Vagina (tissue), 2 donors: ENCODE results near the gene SYT11. TPM values are rescaled to one million over a fixed set of nuclear protein-coding genes. Genes with fewer than 3 reads are reported as not detected.

Source experiments
- DNase-seq, 2 donors: peaks; one replicate each; pipeline ENCODE4 v3.0.0-alpha.2; 2017; ENCODE audit errors: extremely low spot score in 2 of 2
- H3K27ac ChIP-seq: fragments of 200-600 bp; sonication (generic); one replicate; pipeline ENCODE4 v1.5.1; 2019
- H3K27me3 ChIP-seq: fragments of 200-600 bp; sonication (generic); one replicate; pipeline ENCODE4 v1.5.1; 2019
- H3K36me3 ChIP-seq, 2 donors: fragments of 200-600 bp; sonication (generic); one replicate each; pipeline ENCODE4 v1.5.1; 2017 to 2019
- H3K4me1 ChIP-seq: fragments of 200-600 bp; sonication (generic); one replicate; pipeline ENCODE4 v1.5.1; 2019
- H3K4me3 ChIP-seq, 2 donors: fragments of 200-600 bp; sonication (generic); 1 replicate in 1 of 2; 2 replicates in 1 of 2; pipeline ENCODE4 v1.5.1; 2016 to 2019
- H3K9me3 ChIP-seq: fragments of 200-600 bp; sonication (generic); one replicate; pipeline ENCODE4 v1.5.1; 2019
- POLR2A ChIP-seq, 2 donors: fragments of 450-650 bp; IDR thresholded peaks; one replicate each; pipeline ENCODE4 v1.6.1; 2017; ENCODE audit warnings: antibody characterized with exemption in 2 of 2, mild to moderate bottlenecking in 2 of 2, moderate library complexity in 2 of 2
- POLR2AphosphoS5 ChIP-seq, 2 donors: sonication (generic); formaldehyde crosslinking; IDR thresholded peaks; one replicate each; pipeline ENCODE4 v1.9.0; 2017; ENCODE audit warnings: antibody characterized with exemption in 2 of 2, mild to moderate bottlenecking in 2 of 2, low read depth in 1 of 2; ENCODE audit not compliant: insufficient read depth in 1 of 2
- intact Hi-C: fragments of 100-400 bp; cut with DNase I; formaldehyde crosslinking; loops from one replicate; pipeline ENCODE4 v1.15.1; 2023
- total RNA-seq: library from RNA; depleted of rRNA; stranded (reverse); fragments of >200 nt; gene quantifications from one replicate; pipeline ENCODE4 v1.2.3, GENCODE V29; 2016
- TF ChIP-seq, protein P1 (sequence below), 3 experiments: fragments of 450-650 bp in 2 of 3; fragments of 200-600 bp in 1 of 3; sonication (generic) in 1 of 3; IDR thresholded peaks; one replicate each; pipeline ENCODE4 v1.5.1; 2017 to 2019; ENCODE audit warnings: antibody characterized with exemption in 3 of 3, mild to moderate bottlenecking in 2 of 3, moderate library complexity in 2 of 3

The SYT11 gene
- total RNA-seq, 1 donor from 2014 or later, result 20.9 TPM

DNA sequence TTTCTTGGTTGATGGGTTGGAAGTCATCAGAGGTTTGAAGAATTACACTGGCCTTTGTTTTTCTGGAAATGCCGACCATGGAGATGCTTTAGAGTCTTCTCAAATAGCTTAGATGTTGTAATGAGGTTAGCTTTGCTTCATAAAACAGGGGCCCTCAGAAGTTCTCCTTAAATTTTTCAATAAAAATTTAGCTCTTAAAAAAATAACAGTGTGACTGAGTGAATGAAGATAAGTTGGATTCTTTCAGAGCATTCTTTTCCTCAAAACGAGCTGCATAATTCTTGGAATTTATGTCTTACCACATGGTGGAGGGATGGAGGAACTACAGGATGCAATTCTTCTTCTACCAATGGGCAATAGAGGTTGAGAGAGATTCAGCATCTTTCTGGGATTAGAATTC is 23.4 kb downstream of the SYT11 start:
- intact Hi-C loops, result no loop called here
- no peak for DNase-seq
- Histone ChIP-seq H3K9me3 (no peaks in the 10 kb centered on the region), H3K36me3 (peaks cover 0 to 12% of the 10 kb centered on the region in 2 donors), H3K27me3 (no peaks in the 10 kb centered on the region), H3K4me1 (no peaks in the 10 kb centered on the region), H3K27ac (no peak overlapping the region), H3K4me3 (no peak overlapping the region)
- TF ChIP-seq POLR2AphosphoS5 (IDR thresholded peaks at IDR 0.05; ENCODE audit: insufficient read depth in 1 of 2, low read depth in 1 of 2), result no peak
- TF ChIP-seq, protein P1, sequence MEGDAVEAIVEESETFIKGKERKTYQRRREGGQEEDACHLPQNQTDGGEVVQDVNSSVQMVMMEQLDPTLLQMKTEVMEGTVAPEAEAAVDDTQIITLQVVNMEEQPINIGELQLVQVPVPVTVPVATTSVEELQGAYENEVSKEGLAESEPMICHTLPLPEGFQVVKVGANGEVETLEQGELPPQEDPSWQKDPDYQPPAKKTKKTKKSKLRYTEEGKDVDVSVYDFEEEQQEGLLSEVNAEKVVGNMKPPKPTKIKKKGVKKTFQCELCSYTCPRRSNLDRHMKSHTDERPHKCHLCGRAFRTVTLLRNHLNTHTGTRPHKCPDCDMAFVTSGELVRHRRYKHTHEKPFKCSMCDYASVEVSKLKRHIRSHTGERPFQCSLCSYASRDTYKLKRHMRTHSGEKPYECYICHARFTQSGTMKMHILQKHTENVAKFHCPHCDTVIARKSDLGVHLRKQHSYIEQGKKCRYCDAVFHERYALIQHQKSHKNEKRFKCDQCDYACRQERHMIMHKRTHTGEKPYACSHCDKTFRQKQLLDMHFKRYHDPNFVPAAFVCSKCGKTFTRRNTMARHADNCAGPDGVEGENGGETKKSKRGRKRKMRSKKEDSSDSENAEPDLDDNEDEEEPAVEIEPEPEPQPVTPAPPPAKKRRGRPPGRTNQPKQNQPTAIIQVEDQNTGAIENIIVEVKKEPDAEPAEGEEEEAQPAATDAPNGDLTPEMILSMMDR (IDR thresholded peaks at IDR 0.05), result no peak
- no peak for TF ChIP-seq POLR2A (IDR thresholded peaks at IDR 0.05)

DNA sequence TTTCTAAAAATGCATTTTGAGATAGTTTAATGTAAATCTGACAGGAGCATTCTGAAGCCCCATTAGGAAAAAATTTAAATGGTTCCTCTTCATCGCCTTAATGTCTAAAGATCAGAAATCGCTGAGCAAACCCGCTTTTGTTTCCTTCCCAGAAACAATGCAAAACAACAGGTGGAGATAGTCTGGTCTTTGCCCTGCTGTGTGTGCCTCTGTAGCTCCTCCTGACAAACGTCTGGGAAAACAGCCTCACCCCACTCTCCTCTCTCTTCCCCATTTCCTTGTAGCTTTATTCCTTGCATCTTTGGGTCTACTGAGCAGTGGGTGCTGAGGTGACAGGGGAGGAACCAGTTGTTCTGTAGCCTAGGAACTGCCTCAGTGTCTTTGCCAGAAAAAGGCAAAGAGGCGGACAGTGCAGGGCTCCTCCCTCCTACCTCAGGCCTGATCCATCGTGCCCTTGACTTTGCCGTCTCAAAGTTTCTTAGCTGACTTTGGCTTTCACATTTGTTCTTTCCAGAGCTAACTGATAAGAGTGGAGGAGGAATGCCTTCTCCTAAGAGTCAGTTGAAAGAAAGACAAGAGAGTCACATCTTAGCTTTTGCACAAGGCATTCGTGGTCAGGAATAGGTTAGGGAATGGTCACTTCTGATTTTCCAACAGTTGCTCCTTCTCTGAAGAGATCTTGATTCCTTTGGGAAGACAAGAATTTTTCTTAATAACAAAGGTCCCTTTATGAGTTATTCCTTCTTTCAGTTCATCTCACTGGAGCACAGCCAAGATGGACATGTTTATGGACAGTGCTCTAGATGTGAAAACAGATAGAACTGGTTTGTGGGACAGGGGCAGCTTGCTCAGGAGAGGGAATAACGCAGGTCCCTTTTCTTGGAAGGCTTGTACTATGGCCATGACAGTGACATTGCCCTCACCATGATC is 24.9 kb downstream of the SYT11 start:
- H3K4me1 ChIP-seq, result no peaks in the 10 kb centered on the region
- no peak overlapping the region for H3K4me3 ChIP-seq
- intact Hi-C loops, result no loop called here
- peaks cover 0 to 12% of the 10 kb centered on the region in 2 donors for H3K36me3 ChIP-seq
- no peak for DNase-seq
- no peaks in the 10 kb centered on the region for H3K27me3 ChIP-seq
- H3K27ac ChIP-seq, result no peak overlapping the region
- H3K9me3 ChIP-seq, result no peaks in the 10 kb centered on the region
- TF ChIP-seq POLR2AphosphoS5 (IDR thresholded peaks at IDR 0.05; ENCODE audit: insufficient read depth in 1 of 2, low read depth in 1 of 2) (no peak), POLR2A (IDR thresholded peaks at IDR 0.05) (no peak)
- TF ChIP-seq, protein P1 (IDR thresholded peaks at IDR 0.05), result no peak

GRCh38 chr1:155884982-155885381 is 25.6 kb downstream of the SYT11 start:
- no peaks in the 10 kb centered on the region for H3K4me1 ChIP-seq
- no peaks in the 10 kb centered on the region for H3K27me3 ChIP-seq
- TF ChIP-seq, protein P1 (IDR thresholded peaks at IDR 0.05), result no peak
- intact Hi-C loops, result no loop called here
- no peak overlapping the region for H3K27ac ChIP-seq
- DNase-seq, result no peak
- H3K36me3 ChIP-seq, result peaks cover 0 to 12% of the 10 kb centered on the region in 2 donors
- H3K9me3 ChIP-seq, result no peaks in the 10 kb centered on the region
- H3K4me3 ChIP-seq, result no peak overlapping the region

- Histone ChIP-seq H3K36me3 (no peaks in the 10 kb centered on the region), H3K4me1 (peaks cover 15% of the 10 kb centered on the region), H3K27ac (no peak overlapping the region), H3K4me3 (no peak overlapping the region), H3K9me3 (no peaks in the 10 kb centered on the region), H3K27me3 (no peaks in the 10 kb centered on the region)
- intact Hi-C loops, result no loop called here
- no peak for TF ChIP-seq POLR2A (IDR thresholded peaks at IDR 0.05)
- TF ChIP-seq, protein P1 (IDR thresholded peaks at IDR 0.05), result no peak
- TF ChIP-seq POLR2AphosphoS5 (IDR thresholded peaks at IDR 0.05; ENCODE audit: insufficient read depth in 1 of 2, low read depth in 1 of 2), result no peak
- DNase-seq, result no peak
Observed at GRCh38 chr1:155888481-155888880, 29.1 kb downstream of the SYT11 start.

GRCh38 chr1:155889566-155889965 is 30.2 kb downstream of the SYT11 start:
- Histone ChIP-seq H3K9me3 (no peaks in the 10 kb centered on the region), H3K36me3 (no peaks in the 10 kb centered on the region), H3K4me3 (no peak overlapping the region), H3K27me3 (no peaks in the 10 kb centered on the region), H3K4me1 (peaks cover 22% of the 10 kb centered on the region), H3K27ac (no peak overlapping the region)
- TF ChIP-seq POLR2A (IDR thresholded peaks at IDR 0.05) (no peak), POLR2AphosphoS5 (IDR thresholded peaks at IDR 0.05; ENCODE audit: insufficient read depth in 1 of 2, low read depth in 1 of 2) (no peak)
- TF ChIP-seq, protein P1 (IDR thresholded peaks at IDR 0.05), result no peak
- intact Hi-C loops, result no loop called here
- DNase-seq, result no peak
